Inflammatory macrophage treated with lipopolysaccharide for 1 hour (primary cell): ENCODE measurements around the gene RNF121.

ENCODE experiments used
- DNase-seq, 2 donors: peaks; one replicate each; pipeline ENCODE4 v3.0.0-alpha.2; 2020 to 2022

Gene RNF121

DNA sequence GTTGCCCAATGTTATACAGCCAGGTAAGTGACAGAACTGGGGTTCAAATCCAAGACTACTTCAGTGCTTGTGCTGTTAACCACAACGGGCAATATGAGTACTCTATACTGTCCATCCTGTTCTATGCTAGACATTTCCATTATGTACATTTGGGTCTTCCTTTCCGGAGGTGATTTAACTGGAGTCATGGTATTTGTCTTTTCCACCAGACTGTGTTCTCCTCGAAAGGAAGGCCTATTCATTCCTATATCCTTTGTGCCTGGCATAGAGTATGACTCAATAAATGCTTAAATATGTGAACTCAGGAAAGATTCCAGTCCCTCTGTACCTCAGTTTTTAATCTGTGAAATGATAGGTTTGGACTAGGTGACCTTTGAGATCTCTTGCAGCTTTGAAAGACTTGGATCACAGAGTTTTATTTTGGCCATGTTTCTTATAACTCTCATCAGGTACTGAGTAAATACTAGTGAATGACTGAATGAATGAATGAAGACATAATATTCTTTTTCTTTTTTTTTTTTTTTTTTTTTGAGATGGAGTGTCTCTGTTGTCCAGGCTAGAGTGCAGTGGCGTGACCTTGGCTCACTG is 6.6 kb downstream of the RNF121 start:
- no peak for DNase-seq

DNA sequence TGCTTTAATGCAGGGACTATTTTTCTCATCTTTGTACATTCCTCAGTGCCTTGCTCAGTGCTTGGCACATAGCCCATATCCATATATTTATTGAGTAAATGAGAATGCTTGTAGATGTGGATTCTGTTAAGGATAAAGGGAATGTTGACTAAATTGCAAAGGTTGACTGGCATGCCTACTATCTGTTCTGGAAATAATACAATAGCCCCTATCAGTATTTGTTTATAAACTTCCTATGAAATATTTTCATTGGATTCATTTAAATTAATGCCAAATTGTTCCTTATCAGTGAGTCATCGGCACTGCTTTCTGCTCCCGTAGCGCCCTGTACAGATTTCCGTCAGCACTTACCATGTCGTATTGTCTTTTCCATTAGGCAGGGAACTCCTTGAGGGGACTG is 8.0 kb downstream of the RNF121 start:
- no peak for DNase-seq

DNA sequence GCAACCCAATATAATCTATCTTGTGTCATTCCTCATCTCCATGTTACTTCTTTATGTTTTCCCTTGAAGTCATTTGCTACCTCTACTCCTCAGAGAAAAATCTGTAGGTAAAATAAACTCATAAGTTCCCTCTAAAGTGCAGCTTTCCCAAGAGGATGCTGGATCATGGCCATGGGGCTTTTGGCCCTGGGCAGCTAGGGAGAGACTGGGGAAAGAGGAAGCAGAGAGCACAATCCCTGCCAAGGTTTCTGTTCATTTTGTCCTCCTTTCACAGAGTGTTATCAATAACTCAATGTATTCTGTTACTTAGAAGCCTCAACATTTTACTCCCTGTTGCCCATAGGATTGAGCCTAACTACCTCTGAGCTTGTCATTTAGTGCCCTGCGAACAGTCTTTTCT is 9.0 kb downstream of the RNF121 start:
- no peak for DNase-seq

DNA sequence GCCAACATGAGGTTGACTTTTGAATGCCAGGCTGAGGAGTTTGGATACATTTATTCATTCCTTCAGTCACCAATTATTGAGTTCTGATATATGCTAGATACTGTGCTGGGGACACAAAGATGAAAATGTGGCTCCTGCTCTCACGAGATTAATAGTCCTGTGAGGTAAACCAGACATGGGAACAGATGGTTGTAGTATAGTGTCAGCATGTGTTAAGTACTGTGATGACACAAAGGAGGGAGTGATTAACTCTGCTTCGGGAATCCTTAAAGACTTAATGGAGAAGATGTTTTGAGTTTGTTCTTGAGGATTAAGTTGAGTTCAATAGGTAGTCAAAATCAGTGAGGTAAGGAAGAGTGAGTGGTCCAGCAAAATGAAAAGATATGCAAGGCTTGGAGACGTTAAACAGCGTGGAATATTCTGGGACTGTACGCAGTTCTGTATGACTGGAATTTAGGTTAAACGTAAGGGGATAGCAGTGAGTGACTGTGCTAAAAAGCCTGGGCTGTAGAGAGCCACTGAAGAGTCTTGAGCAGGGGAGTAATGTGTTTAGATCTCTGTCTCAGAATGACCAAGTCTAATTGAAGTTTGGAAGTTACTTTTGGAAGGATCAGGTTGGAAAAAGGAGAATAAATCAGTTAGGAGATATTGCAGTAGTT is 11.8 kb downstream of the RNF121 start:
- no peak for DNase-seq

DNA sequence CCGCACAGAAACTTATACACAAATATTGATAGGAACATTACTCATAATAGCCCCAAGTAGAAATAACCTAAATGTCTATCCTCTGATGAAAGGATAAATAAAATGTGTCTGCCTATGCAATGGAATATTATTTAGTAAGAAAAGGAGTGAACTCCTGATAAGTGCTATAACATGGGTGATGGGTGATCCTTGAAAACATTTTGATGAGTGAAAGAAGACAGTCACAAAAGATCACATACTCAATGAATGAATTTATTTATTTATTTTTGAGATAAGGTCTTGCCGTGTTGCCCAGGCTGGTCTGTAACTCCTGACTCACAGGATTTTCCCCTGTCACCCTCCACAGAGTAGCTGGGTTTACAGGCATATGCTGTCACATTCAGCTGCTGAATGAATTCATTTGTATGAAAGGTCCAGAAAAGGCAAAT is 17.3 kb downstream of the RNF121 start:
- no peak for DNase-seq

DNA sequence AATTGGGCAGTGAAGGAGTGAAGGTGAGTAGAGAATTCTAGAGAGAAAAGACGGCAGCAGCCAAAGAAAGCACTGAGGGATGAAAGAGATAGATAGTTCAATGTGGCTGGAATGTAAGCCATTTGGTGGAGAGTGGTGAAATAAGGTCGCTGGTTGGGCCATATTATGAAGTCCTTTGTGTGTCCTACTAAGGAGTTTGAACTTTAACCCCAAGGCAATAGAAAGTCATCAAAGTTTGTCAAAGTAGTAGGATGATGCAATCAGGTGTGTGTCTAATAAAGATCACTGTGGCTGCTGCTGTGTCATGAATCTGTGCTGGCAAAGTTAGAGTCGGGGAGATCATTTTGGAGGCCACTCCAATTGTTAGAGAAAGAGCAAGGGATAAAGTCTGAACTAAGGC is 18.7 kb downstream of the RNF121 start:
- no peak for DNase-seq

DNA sequence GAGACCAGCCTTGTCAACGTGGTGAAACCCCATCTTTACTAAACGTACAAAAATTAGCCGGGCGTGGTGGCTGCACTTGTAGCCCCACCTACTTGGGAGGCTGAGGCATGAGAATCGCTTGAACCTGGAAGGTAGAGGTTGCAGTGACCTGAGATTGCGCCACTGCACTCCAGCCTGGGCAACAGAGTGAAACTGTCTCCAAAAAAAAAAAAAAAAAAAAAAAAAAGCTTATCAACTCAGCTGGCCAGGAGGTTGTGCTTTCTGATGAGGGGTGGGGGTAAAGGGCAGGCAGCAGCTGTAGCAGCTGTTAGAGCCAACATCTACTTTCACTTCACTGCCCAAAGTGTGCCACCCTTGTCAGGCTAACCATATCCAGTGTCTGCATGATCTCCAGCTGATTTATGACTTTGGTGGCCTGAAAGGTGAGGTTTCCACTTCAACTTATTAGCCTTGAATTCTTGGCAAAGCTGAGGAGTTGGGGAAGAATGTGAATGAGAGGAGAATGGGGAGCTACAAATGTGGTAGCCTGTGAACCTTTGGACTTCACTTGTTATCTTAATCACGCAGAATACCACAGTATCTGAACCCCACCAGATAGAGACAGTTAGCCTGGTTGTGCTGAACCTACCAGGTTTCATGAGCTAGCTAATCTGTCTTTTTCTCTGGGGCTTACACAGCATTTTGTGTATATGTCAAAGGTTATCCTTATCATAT is 19.6 kb downstream of the RNF121 start:
- no peak for DNase-seq

DNA sequence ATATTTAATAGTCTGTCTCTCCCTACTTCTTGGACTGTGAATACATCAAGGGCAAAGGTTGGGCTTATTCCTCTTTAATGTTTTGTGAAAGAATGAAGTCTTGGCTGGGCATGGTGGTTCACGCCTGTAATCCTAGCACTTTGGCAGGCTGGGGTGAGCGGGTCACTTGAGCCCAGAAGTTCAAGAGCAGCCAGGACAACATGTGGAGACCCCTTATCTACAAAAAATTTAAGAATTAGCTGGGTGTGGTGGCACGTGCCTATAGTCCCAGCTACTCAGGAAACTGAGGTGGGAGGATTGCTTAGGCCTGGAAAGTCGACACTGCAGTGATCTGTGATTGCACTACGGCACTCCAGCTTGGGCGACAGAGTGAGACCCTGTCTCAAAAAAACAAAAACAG is 20.2 kb downstream of the RNF121 start:
- no peak for DNase-seq

DNA sequence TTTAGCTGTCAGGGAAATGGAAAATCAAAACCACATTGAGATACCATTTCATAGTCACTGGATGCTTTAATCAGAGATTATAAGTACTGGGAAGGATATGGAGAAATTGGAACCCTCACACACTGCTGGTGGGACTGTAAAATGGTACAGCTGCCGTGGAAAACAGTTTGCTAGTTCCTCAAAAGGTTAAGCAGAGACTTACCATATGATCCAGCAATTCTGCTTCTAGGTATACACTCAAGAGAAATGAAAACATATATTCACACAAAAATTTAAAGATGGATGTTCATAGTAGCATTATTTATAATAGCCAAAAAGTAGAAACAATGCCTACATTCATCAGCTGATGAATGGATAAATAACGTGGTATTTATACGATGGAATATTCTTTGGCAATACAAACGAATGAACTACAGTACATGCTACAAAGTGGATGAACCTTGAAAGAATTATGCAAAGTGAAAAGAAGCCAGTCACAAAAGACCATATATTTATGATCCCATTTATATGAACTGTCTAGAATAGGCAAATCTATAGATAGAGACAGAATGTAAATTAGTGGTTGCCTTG is 23.0 kb downstream of the RNF121 start:
- no peak for DNase-seq

DNA sequence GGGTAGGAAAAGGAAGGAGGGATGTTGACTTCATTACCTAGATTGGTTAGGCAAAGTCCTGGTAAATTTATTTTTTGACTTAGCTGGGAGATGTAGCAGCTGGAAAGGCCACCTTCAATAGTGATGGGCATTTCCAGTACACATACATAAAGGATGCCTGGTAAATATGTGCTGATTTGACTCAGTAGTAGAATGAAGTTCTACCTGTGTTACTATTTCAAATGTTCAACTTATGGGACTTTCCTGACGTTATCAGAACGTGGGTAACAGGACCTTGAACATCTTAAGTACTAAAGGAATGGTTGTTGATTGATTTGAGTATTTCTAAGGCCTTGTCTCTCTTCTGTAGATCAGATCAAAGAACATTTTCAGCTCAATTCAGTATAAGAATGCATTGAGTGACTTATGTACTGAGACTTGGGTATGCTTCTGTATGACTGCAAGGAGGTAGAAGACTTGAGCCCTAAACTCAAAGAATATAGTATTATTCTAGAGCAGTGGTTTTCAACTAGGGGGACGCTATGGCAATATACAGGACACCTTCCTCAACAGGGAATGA is 27.1 kb downstream of the RNF121 start:
- no peak for DNase-seq

DNA sequence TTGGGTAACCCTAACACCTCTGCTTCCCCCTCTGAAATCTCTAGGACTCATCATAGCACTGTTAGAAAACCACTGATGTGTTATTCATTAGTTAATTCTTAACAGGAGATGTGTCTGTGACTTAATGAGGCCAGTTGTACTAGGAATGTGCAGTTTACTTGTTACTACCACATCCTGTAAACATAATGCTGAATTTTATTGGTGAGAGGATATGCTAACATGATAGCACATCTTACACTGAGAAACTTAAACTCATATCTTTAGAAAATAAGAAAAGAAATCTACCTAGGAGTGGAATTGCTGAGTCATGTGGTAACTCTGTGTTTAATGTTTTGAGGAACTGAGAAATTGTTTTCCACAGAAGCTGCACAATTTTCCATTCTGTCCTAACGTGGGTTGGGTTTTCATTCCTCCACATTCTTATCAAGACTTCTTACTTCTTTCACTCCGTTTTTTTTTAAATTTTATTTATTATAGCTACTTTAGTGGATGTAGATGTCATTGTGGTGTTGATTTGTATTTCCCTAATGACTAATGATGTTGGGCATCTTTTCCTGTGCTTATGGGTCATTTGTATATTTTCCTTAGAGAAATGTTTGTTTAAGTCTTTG is 33.7 kb downstream of the RNF121 start:
- peak; percentile 54 to 60 for DNase-seq

DNA sequence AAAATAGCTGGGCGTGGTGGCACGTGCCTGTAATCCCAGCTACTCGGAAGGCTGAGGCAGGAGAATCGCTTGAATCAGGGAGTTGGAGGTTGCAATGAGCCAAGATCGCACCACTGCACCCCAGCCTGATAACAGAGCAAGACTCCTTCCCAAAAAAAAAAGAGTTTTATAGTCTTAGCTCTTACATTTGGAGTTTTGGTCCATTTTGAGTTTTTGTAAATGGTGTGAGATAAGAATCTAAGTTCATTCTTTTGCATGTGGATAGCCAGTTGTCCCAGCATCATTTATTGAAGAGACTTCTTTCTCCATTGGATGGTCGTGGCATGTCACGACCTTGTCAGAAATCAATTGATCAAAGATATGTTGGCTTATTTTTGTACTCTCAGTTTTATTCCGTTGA is 34.6 kb downstream of the RNF121 start:
- DNase-seq, result no peak

DNA sequence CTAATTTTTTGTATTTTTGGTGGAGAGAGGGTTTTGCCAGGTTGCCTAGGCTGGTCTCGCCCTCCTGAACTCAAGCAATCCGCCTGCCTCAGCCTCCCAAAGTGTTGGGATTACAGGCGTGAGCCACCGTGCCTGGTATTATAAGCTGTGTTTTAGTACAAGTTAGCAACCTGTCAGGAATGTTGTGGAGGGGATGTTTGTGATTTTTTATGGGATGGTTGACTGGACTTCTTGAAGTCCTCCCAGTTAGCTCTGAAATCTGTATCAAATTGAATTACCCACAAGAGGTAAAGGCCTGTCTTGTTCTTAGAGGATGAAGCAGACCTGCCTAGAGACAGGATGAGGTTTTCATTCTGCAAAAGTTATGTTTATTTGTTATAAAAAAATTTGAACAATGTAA is 35.8 kb downstream of the RNF121 start:
- DNase-seq, result no peak

DNA sequence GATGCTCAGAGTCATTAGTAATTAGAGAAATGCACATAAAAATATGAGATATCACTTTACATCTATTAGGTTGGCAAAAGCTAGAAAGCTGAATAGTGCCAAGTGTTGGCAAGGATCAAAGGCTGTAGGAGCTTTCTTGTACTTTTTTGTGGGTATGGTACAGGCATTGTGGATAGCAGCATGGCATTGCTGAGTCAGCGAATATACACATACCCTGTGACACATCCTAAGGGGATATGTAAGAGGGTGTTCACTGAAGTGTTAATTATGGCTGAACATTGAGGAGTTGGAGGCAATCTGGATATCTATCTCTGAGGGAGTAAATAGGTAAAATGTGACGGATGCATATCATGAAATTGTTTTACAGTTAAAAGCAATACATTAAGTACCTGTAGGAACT is 42.8 kb downstream of the RNF121 start:
- no peak for DNase-seq

DNA sequence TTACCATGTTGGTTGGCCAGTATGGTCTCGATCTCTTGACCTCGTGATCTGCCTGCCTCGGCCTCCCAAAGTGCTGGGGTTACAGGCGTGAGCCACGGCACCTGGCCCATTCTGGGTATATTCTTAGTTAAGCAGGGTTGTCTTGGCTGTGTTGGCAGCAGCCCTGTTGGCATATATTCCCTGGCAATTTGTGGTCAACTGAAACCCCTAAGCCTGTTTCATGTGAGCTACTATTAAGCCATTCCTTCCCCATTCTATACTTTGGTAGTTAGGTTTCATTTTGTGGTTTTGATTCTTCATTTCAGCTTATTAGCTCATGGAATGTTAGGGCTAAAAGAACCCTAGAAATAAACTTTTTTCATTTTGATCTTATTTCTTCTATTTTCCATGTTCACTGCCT is 47.7 kb downstream of the RNF121 start:
- no peak for DNase-seq

DNA sequence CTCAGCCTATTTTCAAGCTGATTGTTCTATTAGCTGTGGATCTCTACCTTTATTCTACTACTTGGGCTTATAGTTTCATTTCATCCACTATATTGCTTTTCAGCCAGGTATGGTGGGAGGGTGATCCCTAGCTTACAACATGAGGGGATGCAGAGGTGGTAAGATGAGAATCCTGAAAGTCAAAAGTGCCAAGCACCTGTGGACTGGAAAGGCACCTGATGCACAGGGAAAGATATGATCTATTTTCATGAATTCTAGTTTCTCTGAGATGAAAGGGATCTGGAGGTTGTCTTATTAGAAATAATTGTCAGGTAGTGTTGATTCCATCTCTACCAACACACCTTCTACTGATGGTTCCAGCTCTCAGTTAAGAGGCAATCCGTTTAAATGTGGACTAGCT is 48.2 kb downstream of the RNF121 start:
- DNase-seq, result no peak

DNA sequence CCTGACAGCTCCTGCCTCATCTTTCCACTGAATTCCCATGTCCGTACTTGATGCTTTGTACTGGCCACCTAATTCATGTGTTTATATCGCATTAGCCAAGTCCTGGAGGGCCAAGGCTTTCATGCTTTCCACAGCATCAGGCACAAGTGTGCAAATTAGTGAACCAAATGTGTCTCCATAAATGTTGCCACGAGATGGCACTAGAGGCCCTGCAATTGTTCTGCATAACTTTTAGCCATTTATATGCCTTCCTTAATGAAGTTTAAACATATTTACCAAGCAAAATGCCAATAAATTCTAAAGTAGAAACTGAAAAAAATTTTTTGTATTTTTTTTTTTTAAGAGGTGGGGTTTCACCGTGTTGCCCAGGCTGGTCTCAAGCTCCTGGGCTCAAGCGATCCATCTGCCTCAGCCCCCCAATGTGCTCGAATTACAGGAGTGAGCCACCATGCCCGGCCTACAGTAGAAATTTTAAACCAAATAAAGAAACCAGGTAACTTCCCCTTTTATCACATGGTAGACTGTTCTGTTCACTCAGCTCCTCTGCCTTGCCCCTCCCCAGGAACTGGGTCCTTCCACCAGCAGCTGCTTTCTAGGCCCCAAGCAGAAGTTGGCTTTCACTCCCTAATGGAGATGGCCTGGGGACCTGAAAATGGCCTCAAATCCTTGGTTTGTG is 49.0 kb downstream of the RNF121 start:
- peak; percentile 47 to 93 for DNase-seq

DNA sequence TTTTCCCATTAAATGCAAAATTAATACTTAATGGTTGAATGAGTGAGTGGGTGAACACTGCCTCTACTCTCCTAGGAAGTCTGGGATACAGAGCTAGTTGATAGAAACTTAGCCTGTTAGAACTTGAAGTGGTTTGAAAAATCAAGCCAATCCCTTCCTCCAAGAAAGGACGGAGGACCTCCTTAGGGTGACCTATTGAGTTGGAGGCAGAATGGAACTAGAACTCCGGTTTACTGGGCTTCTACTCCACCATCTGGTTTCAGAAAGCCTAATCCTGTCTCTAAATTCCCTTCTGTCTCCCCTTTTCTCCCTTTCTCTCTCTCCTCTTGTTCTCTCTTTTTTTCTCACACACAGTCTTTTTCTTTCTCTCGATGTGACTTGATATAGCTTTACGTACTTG is 50.2 kb downstream of the RNF121 start:
- DNase-seq, result no peak

DNA sequence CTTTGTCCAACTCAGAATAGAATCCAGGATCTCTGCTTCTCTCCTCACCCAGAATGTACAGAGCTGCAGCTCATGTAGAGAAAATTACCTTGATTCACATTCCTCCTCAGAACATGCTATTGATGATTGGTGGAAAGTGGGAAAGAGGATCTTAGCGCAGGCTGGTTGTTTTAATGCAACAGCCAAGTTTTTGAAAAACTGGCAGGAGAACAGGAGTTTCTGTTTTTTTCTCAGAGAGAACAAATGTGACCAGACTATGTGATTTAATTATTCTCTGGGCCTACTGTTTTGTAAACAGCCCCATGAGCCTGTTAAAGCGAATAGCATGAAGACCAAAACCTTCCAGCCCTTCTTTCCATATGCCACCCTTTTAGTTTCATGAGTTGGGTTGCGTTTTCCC is 50.8 kb downstream of the RNF121 start:
- no peak for DNase-seq

DNA sequence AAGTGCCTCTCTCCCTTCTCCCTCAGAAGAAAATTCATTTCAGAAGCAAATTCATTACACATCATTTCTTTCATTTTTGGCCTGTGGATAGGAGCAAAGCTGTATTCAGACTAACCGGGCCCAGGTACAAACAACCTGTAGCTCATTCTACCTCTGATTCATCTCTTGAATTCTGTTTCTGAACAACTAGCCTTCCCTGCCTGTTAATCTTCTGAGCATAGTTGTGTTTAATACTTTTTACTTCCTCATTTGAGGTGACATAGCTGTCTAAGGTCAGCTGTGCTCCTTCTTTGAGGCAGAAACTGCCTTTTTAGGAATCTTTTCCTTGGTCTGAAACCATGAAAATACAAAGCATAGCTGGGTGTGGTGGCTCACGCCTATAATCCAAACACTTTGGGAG is 57.3 kb downstream of the RNF121 start:
- DNase-seq, result peak; percentile 27 to 37

DNA sequence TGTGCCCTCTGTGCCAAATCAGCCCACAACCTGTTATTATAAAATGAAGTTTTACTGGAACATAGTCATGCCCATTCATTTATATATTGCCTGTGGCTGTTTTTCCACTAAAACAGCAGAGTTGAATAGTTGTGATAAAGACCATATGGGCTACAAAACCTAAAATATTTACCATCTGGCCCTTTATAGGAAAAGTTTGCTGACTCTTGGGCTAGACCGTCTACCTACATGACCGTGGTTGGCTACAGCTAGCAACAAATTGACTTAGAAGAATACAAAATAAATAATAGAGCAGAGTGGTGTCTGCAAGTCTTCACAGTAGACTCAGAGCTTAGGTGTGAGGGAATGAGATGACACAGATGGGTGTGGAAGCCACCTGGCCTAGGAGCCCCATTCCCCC is 58.7 kb downstream of the RNF121 start:
- DNase-seq, result no peak

DNA sequence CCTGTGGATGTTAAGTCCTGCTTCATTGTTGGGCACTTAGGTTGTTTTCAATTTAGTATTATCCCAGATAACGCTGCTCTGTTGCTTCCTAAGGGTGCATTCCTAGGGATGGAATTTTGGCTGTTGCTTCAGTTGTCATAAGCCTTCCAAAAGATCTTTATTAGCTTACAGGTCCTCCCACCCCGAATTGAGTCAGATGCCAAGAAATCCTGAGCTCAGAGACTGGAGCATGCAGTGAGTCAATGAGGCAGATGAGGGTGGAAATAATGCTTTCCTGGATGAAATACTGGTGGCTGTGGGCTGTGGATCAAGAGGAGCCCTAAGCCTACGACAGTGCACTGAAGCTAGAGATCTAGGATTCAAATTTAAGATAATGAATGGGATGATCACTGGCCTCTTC is 59.2 kb downstream of the RNF121 start:
- DNase-seq, result no peak

DNA sequence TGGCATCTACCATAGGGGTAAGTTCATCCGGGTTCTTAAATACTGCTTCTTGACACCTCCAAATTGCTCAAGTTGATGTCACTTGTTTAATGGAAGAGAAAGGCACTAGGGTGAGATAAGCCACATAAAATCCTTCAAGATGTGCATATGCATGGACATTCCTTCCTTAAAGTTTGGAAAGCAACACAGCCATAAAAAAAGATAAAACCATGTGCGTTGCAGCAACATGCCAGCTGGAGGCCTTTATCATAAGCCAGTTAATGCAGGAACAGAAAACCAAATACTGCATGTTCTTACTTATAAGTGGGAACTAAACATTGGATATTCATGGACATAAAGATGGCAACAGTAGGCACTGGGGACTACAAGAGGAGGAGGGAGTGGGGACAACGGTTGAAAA is 61.9 kb downstream of the RNF121 start:
- no peak for DNase-seq
